Suprapubic skin (tissue), 4 donors: ENCODE measurements around the gene CA6. TPM values are rescaled to one million over a fixed set of nuclear protein-coding genes. Genes with fewer than 3 reads are reported as not detected.
"Not testable (repeated sequence)": the region's sequence is repeated elsewhere in the genome, so short reads cannot be mapped to it uniquely, and the experiment has no call there.

ENCODE experiments used
- DNase-seq, 2 donors: peaks; one replicate each; pipeline ENCODE4 v3.0.0-alpha.2; 2019; ENCODE audit warnings: low spot score in 2 of 2
- H3K27ac ChIP-seq: fragments of 200-600 bp; sonication (generic); one replicate; pipeline ENCODE4 v1.5.1; 2019
- H3K27me3 ChIP-seq: fragments of 200-600 bp; sonication (generic); one replicate; pipeline ENCODE4 v1.5.1; 2019
- H3K36me3 ChIP-seq: fragments of 200-600 bp; sonication (generic); one replicate; pipeline ENCODE4 v1.5.1; 2019
- H3K4me1 ChIP-seq: fragments of 200-600 bp; sonication (generic); one replicate; pipeline ENCODE4 v1.5.1; 2019
- H3K4me3 ChIP-seq: fragments of 200-600 bp; sonication (generic); one replicate; pipeline ENCODE4 v1.5.1; 2019; ENCODE audit warnings: mild to moderate bottlenecking
- H3K9me3 ChIP-seq: fragments of 200-600 bp; sonication (generic); one replicate; pipeline ENCODE4 v1.5.1; 2019
- CTCF ChIP-seq, 2 donors: fragments of 200-600 bp in 1 of 2; fragments of 450-650 bp in 1 of 2; sonication (generic) in 1 of 2; IDR thresholded peaks; one replicate each; pipeline ENCODE4 v1.5.1; 2016 to 2019; ENCODE audit warnings: antibody characterized with exemption in 2 of 2, mild to moderate bottlenecking in 1 of 2, moderate library complexity in 1 of 2
- EP300 ChIP-seq: sonication (generic); formaldehyde crosslinking; IDR thresholded peaks from one replicate; pipeline ENCODE4 v1.6.1; 2017; ENCODE audit warnings: antibody characterized with exemption
- POLR2A ChIP-seq, 2 donors: fragments of 450-650 bp; IDR thresholded peaks; one replicate each; pipeline ENCODE4 v1.6.1; 2017; ENCODE audit warnings: antibody characterized with exemption in 2 of 2, mild to moderate bottlenecking in 2 of 2, moderate library complexity in 2 of 2
- POLR2AphosphoS5 ChIP-seq, 3 donors: sonication (generic); formaldehyde crosslinking; IDR thresholded peaks; one replicate each; pipeline ENCODE4 v1.6.1; 2017; ENCODE audit warnings: antibody characterized with exemption in 3 of 3
- WGBS: methylation state at CpG from one replicate; pipeline ENCODE4 v1.1.5; 2018; 5-methylcytosine and 5-hydroxymethylcytosine counted together
- total RNA-seq, 4 donors: library from RNA; depleted of rRNA; stranded (reverse); fragments of >200 nt; gene quantifications; one replicate each; pipeline ENCODE4 v1.1.0, GENCODE V29; 2016

The CA6 gene
- 10 to 100 TPM in 3 of 4 donors, 1 to 10 TPM in 1; 9.5 to 57.9 (median 38.7) TPM for total RNA-seq

- DNase-seq = no peak
- H3K9me3 ChIP-seq = no peaks in the 10 kb centered on the region
- WGBS = 88% methylated on average over 8 of the region's 8 CpGs
- H3K27ac ChIP-seq = no peak within 1 kb of the TSS
- no peaks in the 10 kb centered on the region for H3K4me1 ChIP-seq
- no peaks in the 10 kb centered on the region for H3K27me3 ChIP-seq
- no peak for TF ChIP-seq POLR2A (IDR thresholded peaks at IDR 0.05)
- TF ChIP-seq CTCF (IDR thresholded peaks at IDR 0.05) = no peak
- no peak for TF ChIP-seq EP300
- TF ChIP-seq POLR2AphosphoS5 (IDR thresholded peaks at IDR 0.05) = no peak
- H3K4me3 ChIP-seq = no peak within 1 kb of the TSS
- no peaks in the 10 kb centered on the region for H3K36me3 ChIP-seq
These were observed at the start of gene CA6 for GRCh38 chr1:8945568-8945967. CA6 (plus strand) TSS chr1:8945868; CDS start chr1:8945887, 19 bp downstream.

- not testable (repeated sequence) for H3K4me3 ChIP-seq, DNase-seq, H3K9me3 ChIP-seq, H3K27me3 ChIP-seq, H3K36me3 ChIP-seq
- Histone ChIP-seq H3K27ac (peak overlapping the region; percentile 26), H3K4me1 (peaks cover 34% of the 10 kb centered on the region)
- WGBS = 46% methylated on average over 3 of the region's 3 CpGs
These were observed 48.9 kb upstream of the CA6 start for GRCh38 chr1:8896775-8897174.

- peak overlapping the region; percentile 18 for H3K27ac ChIP-seq
- H3K9me3 ChIP-seq, H3K27me3 ChIP-seq, H3K4me3 ChIP-seq, DNase-seq, H3K36me3 ChIP-seq: not testable (repeated sequence)
- peaks cover 34% of the 10 kb centered on the region for H3K4me1 ChIP-seq
- 63% methylated on average over 4 of the region's 4 CpGs for WGBS
These were observed 48.2 kb upstream of the CA6 start for GRCh38 chr1:8897505-8897904.

GRCh38 chr1:8898418-8898817 lies 47.2 kb upstream of the CA6 start:
- not testable (repeated sequence) for H3K27ac ChIP-seq, H3K4me3 ChIP-seq, H3K9me3 ChIP-seq, DNase-seq, H3K27me3 ChIP-seq, H3K36me3 ChIP-seq
- WGBS = 82% methylated on average over 5 of the region's 5 CpGs
- H3K4me1 ChIP-seq = peaks cover 34% of the 10 kb centered on the region

GRCh38 chr1:8899046-8899445 lies 46.6 kb upstream of the CA6 start:
- TF ChIP-seq POLR2AphosphoS5 (IDR thresholded peaks at IDR 0.05) = no peak
- no peak for TF ChIP-seq EP300
- no peak for TF ChIP-seq CTCF (IDR thresholded peaks at IDR 0.05)
- TF ChIP-seq POLR2A (IDR thresholded peaks at IDR 0.05) = no peak
- no peak overlapping the region for H3K4me3 ChIP-seq
- no peak overlapping the region for H3K27ac ChIP-seq
- WGBS = 98% methylated on average over 7 of the region's 7 CpGs
- no peaks in the 10 kb centered on the region for H3K36me3 ChIP-seq
- H3K27me3 ChIP-seq = no peaks in the 10 kb centered on the region
- H3K4me1 ChIP-seq = peaks cover 40% of the 10 kb centered on the region
- no peak for DNase-seq
- no peaks in the 10 kb centered on the region for H3K9me3 ChIP-seq

DNA sequence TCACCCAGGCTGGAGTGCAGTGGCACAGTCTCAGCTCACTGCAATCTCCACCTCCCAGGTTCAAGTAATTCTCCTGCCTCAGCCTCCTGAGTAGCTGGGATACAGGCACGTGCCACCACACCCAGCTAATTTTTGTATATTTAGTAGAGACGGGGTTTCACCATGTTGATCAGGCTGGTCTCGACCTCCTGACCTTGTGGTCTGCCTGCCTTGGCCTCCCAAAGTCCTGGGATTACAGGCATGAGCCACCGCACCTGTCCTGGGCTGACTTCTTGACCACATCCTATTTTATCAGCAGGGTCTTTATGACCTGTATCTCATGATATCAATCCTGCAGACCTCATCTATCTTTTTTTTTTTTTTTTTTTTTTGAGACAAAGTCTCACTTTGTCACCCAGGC lies 45.0 kb upstream of the CA6 start:
- H3K36me3 ChIP-seq, H3K4me3 ChIP-seq, DNase-seq, H3K27me3 ChIP-seq, H3K9me3 ChIP-seq: not testable (repeated sequence)
- WGBS = 83% methylated on average over 4 of the region's 4 CpGs
- Histone ChIP-seq H3K27ac (peak overlapping the region; percentile 17), H3K4me1 (peaks cover 48% of the 10 kb centered on the region)

DNA sequence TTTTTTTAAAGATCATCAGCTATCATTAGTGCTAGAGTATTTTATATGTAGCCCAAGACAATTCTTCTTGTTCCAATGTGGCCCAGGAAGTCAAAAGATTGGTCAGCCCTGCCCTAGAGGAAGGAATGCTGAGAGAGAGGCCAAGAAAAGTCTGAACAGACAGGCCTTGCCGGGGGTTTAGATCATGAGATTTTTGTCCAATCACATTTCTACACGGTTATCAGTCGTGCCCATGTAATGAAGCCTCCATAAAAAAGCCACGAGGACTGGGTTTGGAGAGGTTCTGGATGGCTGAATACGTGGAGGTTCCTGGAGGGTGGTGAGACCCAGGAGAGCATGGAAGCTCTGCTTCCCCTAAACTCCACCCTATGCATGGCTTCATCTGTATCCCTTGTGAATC lies 42.9 kb upstream of the CA6 start:
- TF ChIP-seq POLR2A (IDR thresholded peaks at IDR 0.05) (no peak), CTCF (IDR thresholded peaks at IDR 0.05) (no peak), POLR2AphosphoS5 (IDR thresholded peaks at IDR 0.05) (no peak), EP300 (no peak)
- Histone ChIP-seq H3K36me3 (no peaks in the 10 kb centered on the region), H3K4me1 (peaks cover 44% of the 10 kb centered on the region), H3K9me3 (no peaks in the 10 kb centered on the region), H3K27me3 (no peaks in the 10 kb centered on the region), H3K4me3 (no peak overlapping the region), H3K27ac (no peak overlapping the region)
- WGBS = 40% methylated on average over 5 of the region's 5 CpGs
- DNase-seq = no peak
